K562 (cell line): ENCODE results near the gene TMEM208. TPM values are rescaled to one million over a fixed set of nuclear protein-coding genes. Genes with fewer than 3 reads are reported as not detected.

Source experiments
- ATAC-seq: fragments of 200-7000 bp; cut with Tn5 transposase; 3 replicates; pipeline ENCODE4 v1.9.1; 2020; ENCODE audit warnings: moderate library complexity
- BruUV-seq: library from RNA; stranded (reverse); fragments of 400-500 nt; replicated peaks from 2 replicates; lab custom pipeline; 2021; lab: Mats Ljungman, UMichigan
- CTCF ChIA-PET: fragments of 300-600 bp; formaldehyde crosslinking; extraction: SDS; loops from one replicate; lab custom pipeline; 2021; ENCODE audit warnings: low intra/inter-chr PET ratio; lab: Yijun Ruan, JAX
- POLR2A ChIA-PET: fragments of 300-600, 350-650 bp; sonication (Branson Sonifier 250); formaldehyde crosslinking; extraction: SDS; loops from one replicate; lab custom pipeline; 2021; ENCODE audit warnings: antibody characterized with exemption, inconsistent platforms; lab: Yijun Ruan, JAX
- DNase-seq, 4 experiments: peaks; one replicate each; pipeline versions ENCODE4 v3.0.0 to v3.0.0-alpha.2; 2011 to 2018; ENCODE audit warnings: low spot score in 3 of 4, mixed read lengths in 3 of 4; ENCODE audit errors: extremely low read depth in 1 of 4
- FAIRE-seq: peaks from 2 replicates; lab custom pipeline; 2011; peaks lifted over from hg19 to GRCh38; lab: Jason Lieb, UNC
- H2AFZ ChIP-seq: 2 replicates; pipeline ENCODE4 v1.6.0; 2011; ENCODE audit warnings: low read depth, low read length, control low read depth, inconsistent platforms
- H3K27ac ChIP-seq: fragments of 200-600 bp; 3 replicates; pipeline ENCODE4 v1.8.0; 2011; ENCODE audit warnings: low read depth, mild to moderate bottlenecking, control low read depth, inconsistent platforms, low read length, moderate library complexity, mixed read lengths; ENCODE audit errors: extremely low read depth
- H3K27me3 ChIP-seq, 2 experiments: fragments of 300-600 bp in 1 of 2; 2 replicates in 1 of 2; 3 replicates in 1 of 2; pipeline versions ENCODE4 v1.6.0 to v1.8.0; 2011; ENCODE audit warnings: inconsistent platforms in 2 of 2, low read length in 2 of 2, mild to moderate bottlenecking in 1 of 2, mixed read lengths in 1 of 2, moderate library complexity in 1 of 2; ENCODE audit not compliant: control insufficient read depth in 2 of 2, insufficient read depth in 2 of 2
- H3K36me3 ChIP-seq: fragments of 300-600 bp; 3 replicates; pipeline ENCODE4 v1.8.0; 2011; ENCODE audit warnings: mild to moderate bottlenecking, low read length, inconsistent platforms; ENCODE audit not compliant: control insufficient read depth, insufficient read depth
- H3K4me1 ChIP-seq, 2 experiments: fragments of 200-600 bp in 1 of 2; replicated peaks in 1 of 2; 2 replicates in 1 of 2; 3 replicates in 1 of 2; pipeline versions ENCODE4 v1.5.1 to v1.8.0; 2011; ENCODE audit warnings: inconsistent platforms in 2 of 2, low read length in 2 of 2, mild to moderate bottlenecking in 1 of 2, mixed read lengths in 1 of 2, moderate library complexity in 1 of 2; ENCODE audit not compliant: control insufficient read depth in 2 of 2, insufficient read depth in 2 of 2
- H3K4me2 ChIP-seq: 2 replicates; pipeline ENCODE4 v1.6.1; 2011; ENCODE audit warnings: low read length, control low read depth, inconsistent platforms, mixed read lengths; ENCODE audit not compliant: insufficient read depth
- H3K4me3 ChIP-seq: fragments of 200-600 bp; sonication (generic), shearing (Covaris generic); 2 replicates; pipeline ENCODE4 v1.5.1; 2016; ENCODE audit warnings: control low read depth, inconsistent platforms
- H3K79me2 ChIP-seq: fragments of 200-600 bp; 3 replicates; pipeline ENCODE4 v1.8.0; 2011; ENCODE audit warnings: low read length, inconsistent platforms; ENCODE audit not compliant: control insufficient read depth, insufficient read depth
- H3K9ac ChIP-seq, 2 experiments: 2 replicates each; pipeline versions ENCODE4 v1.6.0 to v1.6.1; 2011; ENCODE audit warnings: low read depth in 2 of 2, low read length in 2 of 2, control low read depth in 1 of 2, inconsistent platforms in 1 of 2, mild to moderate bottlenecking in 1 of 2, mixed read lengths in 1 of 2; ENCODE audit not compliant: insufficient read depth in 1 of 2
- H3K9me1 ChIP-seq: one replicate; pipeline ENCODE4 v1.6.0; 2011; ENCODE audit warnings: inconsistent platforms, mild to moderate bottlenecking, low read length, moderate library complexity; ENCODE audit not compliant: control insufficient read depth, insufficient read depth
- H3K9me3 ChIP-seq: replicated peaks from 2 replicates; pipeline ENCODE4 v1.5.1; 2011; ENCODE audit warnings: low read depth, low read length, inconsistent platforms; ENCODE audit not compliant: control insufficient read depth, insufficient read depth
- H4K20me1 ChIP-seq: replicated peaks from 2 replicates; pipeline ENCODE4 v1.6.1; 2011; ENCODE audit warnings: low read length, inconsistent platforms, mixed read lengths; ENCODE audit not compliant: control insufficient read depth, insufficient read depth
- NFIC ChIP-seq: fragments of 450-650 bp; IDR thresholded peaks from 2 replicates; pipeline ENCODE4 v1.6.1; 2017; ENCODE audit warnings: mild to moderate bottlenecking, inconsistent platforms
- RBM14 ChIP-seq: fragments of 200-400 bp; formaldehyde crosslinking; IDR thresholded peaks from 2 replicates; pipeline ENCODE4 v1.6.1; 2018; ENCODE audit warnings: low read depth, mild to moderate bottlenecking, low read length, moderate library complexity, borderline replicate concordance; ENCODE audit not compliant: insufficient read depth
- TEAD1 ChIP-seq, 2 experiments: fragments of 450-650 bp in 1 of 2; sonication (generic) in 1 of 2; formaldehyde crosslinking; IDR thresholded peaks; 2 replicates each; pipeline versions ENCODE4 v1.4.0 to v1.8.0; 2020 to 2022; ENCODE audit warnings: mild to moderate bottlenecking in 2 of 2, missing genetic modification reagents in 1 of 2
- YY1 ChIP-seq, 3 experiments: IDR thresholded peaks; 2 replicates each; pipeline ENCODE4 v1.6.1; 2011; ENCODE audit warnings: low read length in 2 of 3, mild to moderate bottlenecking in 2 of 3, moderate library complexity in 2 of 3, borderline replicate concordance in 1 of 3, control low read depth in 1 of 3, low read depth in 1 of 3; ENCODE audit not compliant: insufficient read depth in 3 of 3, insufficient replicate concordance in 2 of 3, control insufficient read depth in 1 of 3, insufficient read length in 1 of 3; ENCODE audit errors: extremely low read depth in 1 of 3
- ZNF830 ChIP-seq: fragments of 250-450 bp; sonication (Bioruptor Pico); IDR thresholded peaks from 2 replicates; pipeline ENCODE4 v1.5.0; 2021; ENCODE audit warnings: mild to moderate bottlenecking
- WGBS: fragments of 100-300 bp; shearing (Covaris generic); methylation state at CpG from one replicate; pipeline ENCODE4 v1.1.6; 2016; ENCODE audit warnings: low coverage, mixed read lengths; ENCODE audit not compliant: insufficient coverage; ENCODE audit errors: missing lambda C conversion rate; 5-methylcytosine and 5-hydroxymethylcytosine counted together
- in situ Hi-C: fragments of 300-500 bp; cut with MboI; formaldehyde crosslinking; loops from 4 replicates; pipeline ENCODE4 v1.15.0; 2018; ENCODE audit warnings: inconsistent platforms, mixed read lengths
- intact Hi-C: fragments of 100-400 bp; cut with micrococcal nuclease; formaldehyde crosslinking; loops from 2 replicates; pipeline ENCODE4 v1.14.2; 2022
- polyA plus RNA-seq, 8 experiments: library from polyadenylated mRNA; depleted of rRNA in 4 of 8; stranded (reverse) in 5 of 8; unstranded in 3 of 8; fragments of >200 nt; fragmentation: Nextera tagmentation in 2 of 8; fragmentation: Illumina TruSeq in 1 of 8; extraction: Ambion mirVana in 2 of 8; extraction: Trizol in 1 of 8; gene quantifications; 2 replicates each; pipeline versions ENCODE4 v1.2.1 to v1.2.3, GENCODE V29; 2011 to 2014; ENCODE audit warnings: inconsistent platforms in 1 of 8, missing spikeins in 1 of 8
- total RNA-seq, 7 experiments: library from RNA; depleted of rRNA in 6 of 7; stranded (reverse); fragments of >200 nt in 6 of 7; fragmentation: Illumina TruSeq in 2 of 7; extraction: Trizol in 2 of 7; gene quantifications; 2 replicates each; pipeline versions ENCODE4 v1.2.1 to v1.2.3, GENCODE V29; 2011 to 2021; ENCODE audit warnings: low replicate concordance in 1 of 7
- TF ChIP-seq, protein P1 (sequence below): fragments of 450-650 bp; IDR thresholded peaks from 2 replicates; pipeline ENCODE4 v1.6.1; 2016
- TF ChIP-seq, protein P2 (sequence below): sonication (generic); formaldehyde crosslinking; IDR thresholded peaks from 2 replicates; pipeline ENCODE4 v1.8.0; 2022; ENCODE audit warnings: missing genetic modification reagents, mild to moderate bottlenecking, borderline replicate concordance
- TF ChIP-seq, protein P3 (sequence below): fragments of 450-650 bp; IDR thresholded peaks from 2 replicates; pipeline ENCODE4 v1.6.1; 2016; ENCODE audit warnings: low read depth
- TF ChIP-seq, protein P4 (sequence below): sonication (generic); formaldehyde crosslinking; IDR thresholded peaks from 2 replicates; pipeline ENCODE4 v1.5.0; 2020; ENCODE audit warnings: missing genetic modification reagents

TMEM208 gene
- total and polyA plus RNA-seq, 9 of the 15 experiments (the other 6 are each of a cell fraction or from before 2014, with no cell fraction given) = 31.8 to 239 (median 54.3) TPM

DNA sequence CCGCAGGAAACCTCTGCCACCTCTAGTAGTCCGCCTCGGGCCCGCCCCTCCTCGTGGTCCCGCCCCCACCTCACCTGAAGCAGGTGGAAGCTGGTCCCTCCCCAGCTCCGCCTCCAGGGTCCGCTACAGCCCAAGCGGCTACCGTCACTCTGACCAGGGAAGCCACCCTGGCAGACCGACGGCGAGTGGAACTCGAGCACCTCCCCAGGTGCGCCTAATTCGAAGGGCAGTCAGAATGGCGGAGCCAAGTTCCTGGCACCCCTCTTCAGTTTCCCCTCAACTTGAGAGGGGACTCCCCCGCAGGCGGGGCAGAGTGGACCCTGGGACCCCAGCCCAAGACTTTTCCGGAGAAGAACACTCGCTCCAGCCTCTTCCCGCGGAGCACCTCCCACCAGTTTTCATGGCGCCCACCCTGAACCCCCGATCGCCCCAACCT is 19.8 kb downstream of the TMEM208 start:
- H3K27me3 ChIP-seq = no peaks in the 10 kb centered on the region
- H3K27ac ChIP-seq = peak overlapping the region; percentile 68
- in situ Hi-C loops = no loop called here
- H3K9ac ChIP-seq = peak overlapping the region; percentile 79 to 96
- peaks cover 53% of the 10 kb centered on the region for H3K79me2 ChIP-seq
- peaks cover 54 to 73% of the 10 kb centered on the region in 2 experiments for H3K4me1 ChIP-seq
- peak overlapping the region; percentile 88 for H3K4me3 ChIP-seq
- no peaks in the 10 kb centered on the region for H4K20me1 ChIP-seq
- ChIA-PET CTCF (interaction anchor here (0.6 to 1.2 kb wide), 2 partner anchors 62 to 90 kb away, joined by 3 to 4 read pairs; no protein-coding TSS in a partner anchor), POLR2A (interaction anchor here (0.6 to 1.1 kb wide), 3 partner anchors 14 to 375 kb away, joined by 3 to 4 read pairs (median 3); no protein-coding TSS in a partner anchor)
- H3K9me3 ChIP-seq = no peaks in the 10 kb centered on the region
- FAIRE-seq (peak; percentile 75), ATAC-seq (peak; percentile 47), DNase-seq (peak in 2 of 4 experiments; percentile 67 to 68)
- H3K36me3 ChIP-seq = peaks cover 20% of the 10 kb centered on the region; the same call in 2 of the 3 replicates
- TSS peak; percentile 46 for BruUV-seq
- H3K4me2 ChIP-seq = peak overlapping the region; percentile 91
- H2AFZ ChIP-seq = peak overlapping the region; percentile 82
- no peaks in the 10 kb centered on the region for H3K9me1 ChIP-seq
- 0% methylated on average over 21 of the region's 26 CpGs for WGBS
- intact Hi-C loops = loop anchor here (1.0 to 10.0 kb wide), 5 partner anchors 54 to 294 kb away; partner anchors contain the start of genes CBFB, E2F4 and MATCAP1
- TF ChIP-seq, protein P1, sequence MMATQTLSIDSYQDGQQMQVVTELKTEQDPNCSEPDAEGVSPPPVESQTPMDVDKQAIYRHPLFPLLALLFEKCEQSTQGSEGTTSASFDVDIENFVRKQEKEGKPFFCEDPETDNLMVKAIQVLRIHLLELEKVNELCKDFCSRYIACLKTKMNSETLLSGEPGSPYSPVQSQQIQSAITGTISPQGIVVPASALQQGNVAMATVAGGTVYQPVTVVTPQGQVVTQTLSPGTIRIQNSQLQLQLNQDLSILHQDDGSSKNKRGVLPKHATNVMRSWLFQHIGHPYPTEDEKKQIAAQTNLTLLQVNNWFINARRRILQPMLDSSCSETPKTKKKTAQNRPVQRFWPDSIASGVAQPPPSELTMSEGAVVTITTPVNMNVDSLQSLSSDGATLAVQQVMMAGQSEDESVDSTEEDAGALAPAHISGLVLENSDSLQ = 0 out of 2 replicates have a peak, but pooled peaks have one; percentile 15
- peak in 1 of 3 experiments; percentile 63 for TF ChIP-seq YY1 (IDR thresholded peaks at IDR 0.05; ENCODE audit: borderline replicate concordance in 1 of 3, control insufficient read depth in 1 of 3, extremely low read depth in 1 of 3, insufficient read depth in 3 of 3, insufficient read length in 1 of 3, insufficient replicate concordance in 2 of 3, low read depth in 1 of 3, low read length in 2 of 3)
- TF ChIP-seq, protein P2, sequence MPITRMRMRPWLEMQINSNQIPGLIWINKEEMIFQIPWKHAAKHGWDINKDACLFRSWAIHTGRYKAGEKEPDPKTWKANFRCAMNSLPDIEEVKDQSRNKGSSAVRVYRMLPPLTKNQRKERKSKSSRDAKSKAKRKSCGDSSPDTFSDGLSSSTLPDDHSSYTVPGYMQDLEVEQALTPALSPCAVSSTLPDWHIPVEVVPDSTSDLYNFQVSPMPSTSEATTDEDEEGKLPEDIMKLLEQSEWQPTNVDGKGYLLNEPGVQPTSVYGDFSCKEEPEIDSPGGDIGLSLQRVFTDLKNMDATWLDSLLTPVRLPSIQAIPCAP = no peak
- TF ChIP-seq RBM14 = no peak
- TF ChIP-seq, protein P3, sequence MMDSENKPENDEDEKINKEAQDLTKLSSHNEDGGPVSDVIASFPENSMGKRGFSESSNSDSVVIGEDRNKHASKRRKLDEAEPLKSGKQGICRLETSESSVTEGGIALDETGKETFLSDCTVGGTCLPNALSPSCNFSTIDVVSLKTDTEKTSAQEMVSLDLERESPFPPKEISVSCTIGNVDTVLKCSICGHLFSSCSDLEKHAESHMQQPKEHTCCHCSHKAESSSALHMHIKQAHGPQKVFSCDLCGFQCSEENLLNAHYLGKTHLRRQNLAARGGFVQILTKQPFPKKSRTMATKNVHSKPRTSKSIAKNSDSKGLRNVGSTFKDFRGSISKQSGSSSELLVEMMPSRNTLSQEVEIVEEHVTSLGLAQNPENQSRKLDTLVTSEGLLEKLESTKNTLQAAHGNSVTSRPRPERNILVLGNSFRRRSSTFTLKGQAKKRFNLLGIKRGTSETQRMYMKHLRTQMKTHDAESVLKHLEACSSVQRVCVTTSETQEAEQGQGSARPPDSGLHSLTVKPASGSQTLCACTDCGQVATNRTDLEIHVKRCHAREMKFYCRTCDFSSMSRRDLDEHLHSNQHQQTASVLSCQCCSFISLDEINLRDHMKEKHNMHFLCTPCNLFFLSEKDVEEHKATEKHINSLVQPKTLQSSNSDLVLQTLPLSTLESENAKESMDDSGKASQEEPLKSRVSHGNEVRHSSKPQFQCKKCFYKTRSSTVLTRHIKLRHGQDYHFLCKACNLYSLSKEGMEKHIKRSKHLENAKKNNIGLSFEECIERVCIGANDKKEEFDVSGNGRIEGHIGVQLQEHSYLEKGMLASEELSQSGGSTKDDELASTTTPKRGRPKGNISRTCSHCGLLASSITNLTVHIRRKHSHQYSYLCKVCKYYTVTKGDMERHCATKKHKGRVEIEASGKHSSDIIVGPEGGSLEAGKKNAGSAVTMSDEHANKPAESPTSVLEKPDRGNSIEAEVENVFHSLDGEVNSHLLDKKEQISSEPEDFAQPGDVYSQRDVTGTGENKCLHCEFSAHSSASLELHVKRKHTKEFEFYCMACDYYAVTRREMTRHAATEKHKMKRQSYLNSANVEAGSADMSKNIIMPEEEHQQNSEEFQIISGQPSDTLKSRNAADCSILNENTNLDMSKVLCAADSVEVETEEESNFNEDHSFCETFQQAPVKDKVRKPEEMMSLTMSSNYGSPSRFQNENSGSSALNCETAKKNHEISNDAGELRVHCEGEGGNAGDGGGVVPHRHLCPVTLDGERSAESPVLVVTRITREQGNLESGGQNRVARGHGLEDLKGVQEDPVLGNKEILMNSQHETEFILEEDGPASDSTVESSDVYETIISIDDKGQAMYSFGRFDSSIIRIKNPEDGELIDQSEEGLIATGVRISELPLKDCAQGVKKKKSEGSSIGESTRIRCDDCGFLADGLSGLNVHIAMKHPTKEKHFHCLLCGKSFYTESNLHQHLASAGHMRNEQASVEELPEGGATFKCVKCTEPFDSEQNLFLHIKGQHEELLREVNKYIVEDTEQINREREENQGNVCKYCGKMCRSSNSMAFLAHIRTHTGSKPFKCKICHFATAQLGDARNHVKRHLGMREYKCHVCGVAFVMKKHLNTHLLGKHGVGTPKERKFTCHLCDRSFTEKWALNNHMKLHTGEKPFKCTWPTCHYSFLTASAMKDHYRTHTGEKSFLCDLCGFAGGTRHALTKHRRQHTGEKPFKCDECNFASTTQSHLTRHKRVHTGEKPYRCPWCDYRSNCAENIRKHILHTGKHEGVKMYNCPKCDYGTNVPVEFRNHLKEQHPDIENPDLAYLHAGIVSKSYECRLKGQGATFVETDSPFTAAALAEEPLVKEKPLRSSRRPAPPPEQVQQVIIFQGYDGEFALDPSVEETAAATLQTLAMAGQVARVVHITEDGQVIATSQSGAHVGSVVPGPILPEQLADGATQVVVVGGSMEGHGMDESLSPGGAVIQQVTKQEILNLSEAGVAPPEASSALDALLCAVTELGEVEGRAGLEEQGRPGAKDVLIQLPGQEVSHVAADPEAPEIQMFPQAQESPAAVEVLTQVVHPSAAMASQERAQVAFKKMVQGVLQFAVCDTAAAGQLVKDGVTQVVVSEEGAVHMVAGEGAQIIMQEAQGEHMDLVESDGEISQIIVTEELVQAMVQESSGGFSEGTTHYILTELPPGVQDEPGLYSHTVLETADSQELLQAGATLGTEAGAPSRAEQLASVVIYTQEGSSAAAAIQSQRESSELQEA = peak; percentile 57
- TF ChIP-seq ZNF830 (CRISPR knock-in tag) = no peak
- no peak for TF ChIP-seq TEAD1 (CRISPR knock-in tag; IDR thresholded peaks at IDR 0.05)
- TF ChIP-seq, protein P4, sequence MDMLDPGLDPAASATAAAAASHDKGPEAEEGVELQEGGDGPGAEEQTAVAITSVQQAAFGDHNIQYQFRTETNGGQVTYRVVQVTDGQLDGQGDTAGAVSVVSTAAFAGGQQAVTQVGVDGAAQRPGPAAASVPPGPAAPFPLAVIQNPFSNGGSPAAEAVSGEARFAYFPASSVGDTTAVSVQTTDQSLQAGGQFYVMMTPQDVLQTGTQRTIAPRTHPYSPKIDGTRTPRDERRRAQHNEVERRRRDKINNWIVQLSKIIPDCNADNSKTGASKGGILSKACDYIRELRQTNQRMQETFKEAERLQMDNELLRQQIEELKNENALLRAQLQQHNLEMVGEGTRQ = 0 out of 2 replicates have a peak, but pooled peaks have one; percentile 1
- TF ChIP-seq NFIC = peak; percentile 38; the same call in 1 of the 2 replicates
